ENCODE results near the gene PLEKHA4. TPM values are rescaled to one million over a fixed set of nuclear protein-coding genes. Genes with fewer than 3 reads are reported as not detected.
"Not testable (repeated sequence)": the region's sequence is repeated elsewhere in the genome, so short reads cannot be mapped to it uniquely, and the experiment has no call there.

PLEKHA4 gene
- total and polyA plus RNA-seq, 12 donors: 18.5 to 70.6 (median 28.0) TPM

DNA sequence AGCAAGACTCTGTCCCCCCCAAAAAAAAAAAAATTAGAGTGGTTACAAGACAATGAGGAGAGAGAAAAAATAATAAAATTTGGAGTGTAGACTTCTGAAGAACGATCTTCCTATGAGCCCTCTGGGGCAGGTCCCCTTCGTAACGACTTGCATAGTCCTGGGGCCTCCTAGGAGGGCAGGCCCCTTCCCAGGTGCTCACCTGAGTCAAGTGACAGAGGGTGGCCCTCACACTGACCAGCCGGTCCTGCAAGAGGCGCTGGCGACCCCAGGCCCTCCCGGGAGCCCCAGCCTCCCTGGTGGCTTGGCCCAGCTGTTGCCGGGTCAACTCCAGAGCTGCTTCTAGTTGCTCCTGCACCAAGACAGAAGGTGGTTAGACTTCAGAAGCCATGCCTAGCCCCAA is 14.9 kb downstream of the PLEKHA4 start:
- intact Hi-C loops (cut with DNase I): no loop called here
- ATAC-seq: peak in 2 of 8 donors; percentile 20 to 53
- Histone ChIP-seq H3K4me3 (no peak overlapping the region), H3K36me3 (peaks cover 0 to 19% (median 0%) of the 10 kb centered on the region in 9 donors), H3K9me3 (no peaks in the 10 kb centered on the region), H3K27me3 (no peaks in the 10 kb centered on the region), H3K4me1 (peaks cover 0 to 12% (median 0%) of the 10 kb centered on the region in 9 donors), H3K27ac (no peak overlapping the region)
- no peak for TF ChIP-seq CTCF (IDR thresholded peaks at IDR 0.05)
- 90 to 94% methylated on average over 8 of the region's 8 CpGs for WGBS, 2 donors
- DNase-seq: no peak

- TF ChIP-seq CTCF (IDR thresholded peaks at IDR 0.05): no peak
- Histone ChIP-seq H3K36me3 (peaks cover 0 to 27% (median 0%) of the 10 kb centered on the region in 9 donors), H3K9me3 (no peaks in the 10 kb centered on the region), H3K27me3 (no peaks in the 10 kb centered on the region), H3K4me3 (no peak overlapping the region), H3K4me1 (peaks cover 0 to 6% (median 0%) of the 10 kb centered on the region in 9 donors), H3K27ac (no peak overlapping the region)
- ATAC-seq: peak in 1 of 8 donors; percentile 15
- no peak for DNase-seq
- 91 to 95% methylated on average over 4 of the region's 4 CpGs for WGBS, 2 donors
- intact Hi-C loops (cut with DNase I): no loop called here
Observed at GRCh38 chr19:48852292-48852691, 16.1 kb downstream of the PLEKHA4 start.

DNA sequence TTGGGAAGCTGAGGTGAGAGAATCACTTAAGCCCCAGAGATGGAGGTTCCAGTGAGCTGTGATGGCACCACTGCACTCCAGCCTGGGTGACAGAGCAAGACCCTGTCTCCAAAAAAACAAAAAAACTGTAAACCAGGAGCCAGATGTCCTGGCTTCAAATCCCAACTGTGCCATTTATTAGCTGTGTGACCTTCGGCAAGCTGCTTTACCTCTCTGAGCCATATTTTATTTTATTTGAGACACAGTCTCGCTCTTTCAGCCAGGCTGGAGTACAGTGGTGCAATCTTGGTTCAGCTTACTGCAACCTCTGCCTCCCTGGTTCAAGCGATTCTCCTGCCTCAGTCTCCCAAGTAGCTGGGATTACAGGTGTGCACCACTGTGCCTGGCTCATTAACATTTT is 21.8 kb downstream of the PLEKHA4 start:
- intact Hi-C loops (cut with DNase I): loop anchor here in 3 of 10 donors (10.0 kb wide), 1 partner anchor 172 kb away; the partner anchor contains the start of gene NTN5 (in 3 of the 3)
- H3K9me3 ChIP-seq, DNase-seq, H3K27ac ChIP-seq, H3K27me3 ChIP-seq, H3K4me3 ChIP-seq, H3K4me1 ChIP-seq, ATAC-seq: not testable (repeated sequence)
- H3K36me3 ChIP-seq: peaks cover 0 to 53% (median 4%) of the 10 kb centered on the region in 9 donors
- WGBS, 2 donors: 96 to 99% methylated on average over 3 of the region's 3 CpGs

DNA sequence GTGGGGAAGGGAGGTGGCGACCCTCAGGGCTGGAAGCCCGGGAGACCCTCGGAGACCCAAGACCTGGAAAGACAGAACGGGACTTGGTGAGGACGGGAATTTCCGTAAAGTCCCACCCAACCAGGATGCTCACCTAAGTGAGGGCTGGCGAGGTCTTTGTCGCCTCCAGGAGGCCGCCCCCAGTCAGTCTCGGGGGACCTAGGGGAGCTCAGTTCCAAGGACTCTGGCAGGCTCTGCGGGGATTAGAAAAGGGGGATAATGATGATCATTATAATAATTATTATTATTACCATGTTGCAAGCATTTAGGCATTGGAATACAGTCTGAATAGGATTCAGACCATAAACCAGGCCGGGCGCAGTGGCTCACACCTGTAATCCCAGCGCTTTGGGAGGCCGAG is 23.0 kb downstream of the PLEKHA4 start:
- DNase-seq (no peak), ATAC-seq (no peak)
- Histone ChIP-seq H3K4me3 (no peak overlapping the region), H3K27me3 (no peaks in the 10 kb centered on the region), H3K9me3 (no peaks in the 10 kb centered on the region), H3K27ac (no peak overlapping the region), H3K4me1 (no peaks in the 10 kb centered on the region), H3K36me3 (peaks cover 0 to 52% (median 4%) of the 10 kb centered on the region in 9 donors)
- no peak for TF ChIP-seq CTCF (IDR thresholded peaks at IDR 0.05)
- 93% methylated on average over 15 of the region's 15 CpGs for whole genome bisulfite sequencing, 2 donors
- intact Hi-C loops (cut with DNase I): loop anchor here in 3 of 10 donors (10.0 kb wide), 1 partner anchor 171 kb away; the partner anchor contains the start of gene NTN5 (in 3 of the 3)

DNA sequence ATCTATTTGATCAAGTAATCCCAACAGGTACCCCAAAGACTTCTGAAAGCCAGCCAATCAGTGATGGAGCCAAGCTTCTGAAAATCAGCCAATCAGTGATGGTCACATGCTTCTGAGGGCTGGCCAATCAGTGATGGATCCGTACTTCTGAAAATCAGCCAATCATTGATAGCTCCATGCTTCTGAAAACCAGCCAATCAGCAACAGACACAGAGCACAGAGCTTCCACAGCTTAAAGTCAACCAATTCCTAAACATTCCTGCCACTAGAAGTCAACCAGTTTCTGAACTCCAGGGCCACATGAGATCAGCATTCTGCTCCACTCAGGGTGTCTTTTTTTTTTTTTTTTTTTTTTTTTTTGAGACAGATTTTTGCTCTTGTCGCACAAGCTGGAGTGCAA is 23.9 kb downstream of the PLEKHA4 start:
- Histone ChIP-seq H3K27ac (no peak overlapping the region), H3K36me3 (peaks cover 0 to 48% (median 4%) of the 10 kb centered on the region in 9 donors), H3K4me3 (no peak overlapping the region), H3K4me1 (no peaks in the 10 kb centered on the region), H3K9me3 (no peaks in the 10 kb centered on the region), H3K27me3 (no peaks in the 10 kb centered on the region)
- DNase-seq: no peak
- WGBS, 2 donors: 83 to 91% methylated on average over 2 of the region's 2 CpGs
- ATAC-seq: no peak
- intact Hi-C loops (cut with DNase I): loop anchor here in 6 of 10 donors (5.0 to 10.0 kb wide), 2 partner anchors 170 to 197 kb away; partner anchors contain the start of genes CA11 (in 3 of the 6) and NTN5 (in 3 of the 6)
- TF ChIP-seq CTCF (IDR thresholded peaks at IDR 0.05): no peak
